Gastroesophageal sphincter (tissue), 3 donors: ENCODE measurements around the gene PAN2.
A peak's percentile ranks its signal among the peaks of the same experiment; 100 is the strongest.

Experiments used
- CTCF ChIP-seq, 4 experiments: fragments of 200-600 bp in 2 of 4; fragments of 450-650 bp in 2 of 4; sonication (generic) in 1 of 4; IDR thresholded peaks; one replicate each; pipeline ENCODE4 v1.5.1; 2017 to 2019; ENCODE audit warnings: antibody characterized with exemption in 4 of 4, mild to moderate bottlenecking in 2 of 4, moderate library complexity in 2 of 4
- POLR2A ChIP-seq, 2 donors: fragments of 450-650 bp; IDR thresholded peaks; one replicate each; pipeline ENCODE4 v1.6.1; 2017; ENCODE audit warnings: antibody characterized with exemption in 2 of 2, mild to moderate bottlenecking in 2 of 2, moderate library complexity in 1 of 2
- POLR2AphosphoS5 ChIP-seq: sonication (generic); formaldehyde crosslinking; IDR thresholded peaks from one replicate; pipeline ENCODE4 v1.6.1; 2017; ENCODE audit warnings: antibody characterized with exemption

- TF ChIP-seq CTCF (IDR thresholded peaks at IDR 0.05) = peak in 3 of 4 experiments; percentile 63 to 75 (median 72)
- peak; percentile 87 for TF ChIP-seq POLR2AphosphoS5
- peak; percentile 33 to 53 for TF ChIP-seq POLR2A (IDR thresholded peaks at IDR 0.05)
Observed at GRCh38 chr12:56333679-56334489, at the start of gene PAN2.
